DOHH2 (cell line): ENCODE measurements around the gene AIRE.

Experiments
- H3F3A ChIP-seq: fragments of 200-600 bp; sonication (generic), shearing (Covaris generic); 2 replicates; pipeline ENCODE4 v1.6.0; 2016; ENCODE audit warnings: antibody characterized with exemption, mild to moderate bottlenecking; ENCODE audit not compliant: control insufficient read depth, insufficient read depth
- H3K27ac ChIP-seq: fragments of 200-600 bp; sonication (generic); 2 replicates; pipeline ENCODE4 v1.5.1; 2014; ENCODE audit warnings: low read depth, mild to moderate bottlenecking, low read length, moderate library complexity
- H3K27me3 ChIP-seq: fragments of 200-600 bp; sonication (generic); 2 replicates; pipeline ENCODE4 v1.6.1; 2014; ENCODE audit warnings: mild to moderate bottlenecking, low read length, mixed read lengths; ENCODE audit not compliant: control insufficient read depth
- H3K36me3 ChIP-seq: fragments of 200-600 bp; sonication (generic); 2 replicates; pipeline ENCODE4 v1.6.1; 2014; ENCODE audit warnings: mild to moderate bottlenecking, low read length, moderate library complexity, mixed read lengths; ENCODE audit not compliant: control insufficient read depth
- H3K4me1 ChIP-seq: fragments of 200-600 bp; sonication (generic); 2 replicates; pipeline ENCODE4 v1.6.1; 2014; ENCODE audit warnings: mild to moderate bottlenecking, low read length, mixed read lengths; ENCODE audit not compliant: control insufficient read depth
- H3K4me2 ChIP-seq: fragments of 200-600 bp; sonication (generic); 2 replicates; pipeline ENCODE4 v1.6.0; 2014; ENCODE audit warnings: mild to moderate bottlenecking, low read length, moderate library complexity
- H3K4me3 ChIP-seq: fragments of 200-600 bp; sonication (generic); 2 replicates; pipeline ENCODE4 v1.5.1; 2014; ENCODE audit warnings: mild to moderate bottlenecking, low read length, mixed read lengths
- H3K79me2 ChIP-seq: fragments of 200-600 bp; sonication (generic); 2 replicates; pipeline ENCODE4 v1.6.1; 2014; ENCODE audit warnings: mild to moderate bottlenecking, low read length, mixed read lengths; ENCODE audit not compliant: control insufficient read depth
- H3K9me2 ChIP-seq: fragments of 200-600 bp; sonication (generic); replicated peaks from 2 replicates; pipeline ENCODE4 v1.6.1; 2014; ENCODE audit warnings: mild to moderate bottlenecking, low read length, mixed read lengths; ENCODE audit not compliant: control insufficient read depth
- H3K9me3 ChIP-seq: fragments of 200-600 bp; sonication (generic); 2 replicates; pipeline ENCODE4 v1.6.1; 2014; ENCODE audit warnings: antibody characterized with exemption, low read length, mixed read lengths; ENCODE audit not compliant: control insufficient read depth, insufficient read depth
- H4K20me1 ChIP-seq: fragments of 200-600 bp; sonication (generic); 2 replicates; pipeline ENCODE4 v1.6.0; 2014; ENCODE audit warnings: low read depth, mild to moderate bottlenecking, antibody characterized with exemption, low read length, moderate library complexity; ENCODE audit not compliant: control insufficient read depth, insufficient read depth
- EZH2phosphoT487 ChIP-seq: fragments of 200-600 bp; sonication (generic); IDR thresholded peaks from 2 replicates; pipeline ENCODE4 v1.6.1; 2017; ENCODE audit warnings: borderline replicate concordance, mild to moderate bottlenecking, antibody characterized with exemption, low read length, moderate library complexity, mixed read lengths
- TF ChIP-seq, protein P1 (sequence below): fragments of 200-600 bp; sonication (generic); IDR thresholded peaks from one replicate; pipeline ENCODE4 v1.5.1; 2014; ENCODE audit warnings: antibody characterized with exemption, mild to moderate bottlenecking, low read depth, low read length; ENCODE audit not compliant: poor library complexity, severe bottlenecking

The AIRE gene

DNA sequence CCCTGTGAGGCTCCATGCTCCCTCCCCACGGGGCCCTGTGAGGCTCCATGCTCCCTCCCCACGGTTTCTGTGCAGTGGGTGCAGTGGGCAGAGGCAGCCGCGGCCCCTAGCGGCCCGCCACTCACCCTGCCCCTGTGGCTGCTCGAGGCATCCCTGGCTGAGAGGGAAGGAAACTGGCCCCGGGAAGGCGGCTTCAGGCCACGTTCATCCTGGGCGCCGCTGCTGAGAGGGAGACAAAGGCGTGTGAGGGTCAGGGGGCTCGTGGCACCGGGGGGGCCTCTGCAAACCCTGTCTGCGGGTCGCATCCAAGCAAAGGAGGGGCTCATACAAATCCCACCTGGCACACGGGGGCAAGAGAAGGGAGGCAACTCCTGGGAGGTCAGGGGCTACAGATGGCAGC is 45.0 kb downstream of the AIRE start:
- Histone ChIP-seq H3K27me3 (no peaks in the 10 kb centered on the region), H3F3A (peaks cover 3% of the 10 kb centered on the region; the same call in 1 of the 2 replicates), H3K36me3 (peaks cover 16% of the 10 kb centered on the region), H3K4me1 (peaks cover 3% of the 10 kb centered on the region; the same call in 1 of the 2 replicates), H3K4me2 (no peak overlapping the region), H3K79me2 (no peaks in the 10 kb centered on the region), H3K9me3 (no peaks in the 10 kb centered on the region), H3K9me2 (no peaks in the 10 kb centered on the region), H3K27ac (no peak overlapping the region), H3K4me3 (no peak overlapping the region), H4K20me1 (peaks cover 6% of the 10 kb centered on the region; the same call in 1 of the 2 replicates)
- TF ChIP-seq, protein P1, sequence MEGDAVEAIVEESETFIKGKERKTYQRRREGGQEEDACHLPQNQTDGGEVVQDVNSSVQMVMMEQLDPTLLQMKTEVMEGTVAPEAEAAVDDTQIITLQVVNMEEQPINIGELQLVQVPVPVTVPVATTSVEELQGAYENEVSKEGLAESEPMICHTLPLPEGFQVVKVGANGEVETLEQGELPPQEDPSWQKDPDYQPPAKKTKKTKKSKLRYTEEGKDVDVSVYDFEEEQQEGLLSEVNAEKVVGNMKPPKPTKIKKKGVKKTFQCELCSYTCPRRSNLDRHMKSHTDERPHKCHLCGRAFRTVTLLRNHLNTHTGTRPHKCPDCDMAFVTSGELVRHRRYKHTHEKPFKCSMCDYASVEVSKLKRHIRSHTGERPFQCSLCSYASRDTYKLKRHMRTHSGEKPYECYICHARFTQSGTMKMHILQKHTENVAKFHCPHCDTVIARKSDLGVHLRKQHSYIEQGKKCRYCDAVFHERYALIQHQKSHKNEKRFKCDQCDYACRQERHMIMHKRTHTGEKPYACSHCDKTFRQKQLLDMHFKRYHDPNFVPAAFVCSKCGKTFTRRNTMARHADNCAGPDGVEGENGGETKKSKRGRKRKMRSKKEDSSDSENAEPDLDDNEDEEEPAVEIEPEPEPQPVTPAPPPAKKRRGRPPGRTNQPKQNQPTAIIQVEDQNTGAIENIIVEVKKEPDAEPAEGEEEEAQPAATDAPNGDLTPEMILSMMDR: no peak
- TF ChIP-seq EZH2phosphoT487: no peak

DNA sequence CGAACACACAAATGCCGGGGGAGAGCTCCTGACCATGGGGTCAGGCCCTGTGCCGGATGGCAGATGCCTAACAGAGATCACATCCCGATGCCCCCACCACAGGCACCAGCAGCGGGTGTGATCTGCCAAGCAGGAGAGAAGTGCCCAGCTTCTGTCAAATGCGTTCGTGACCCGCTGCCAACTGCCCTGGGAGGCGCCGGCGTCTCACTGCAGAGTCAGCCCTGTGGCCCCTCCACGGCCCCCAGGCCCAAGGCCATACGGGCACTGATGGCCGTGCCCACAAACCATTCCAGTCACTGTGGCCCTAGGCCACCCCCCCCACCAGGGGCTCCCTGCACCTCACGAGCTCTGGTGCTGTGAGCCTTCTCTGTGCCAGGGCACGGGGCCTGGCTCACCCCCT is 45.5 kb downstream of the AIRE start:
- Histone ChIP-seq H3K9me2 (no peaks in the 10 kb centered on the region), H3K4me1 (peaks cover 3% of the 10 kb centered on the region; the same call in 1 of the 2 replicates), H4K20me1 (peaks cover 6% of the 10 kb centered on the region; the same call in 1 of the 2 replicates), H3K79me2 (no peaks in the 10 kb centered on the region), H3K27me3 (no peaks in the 10 kb centered on the region), H3K9me3 (no peaks in the 10 kb centered on the region), H3K27ac (no peak overlapping the region), H3K4me3 (no peak overlapping the region), H3F3A (peaks cover 3% of the 10 kb centered on the region; the same call in 1 of the 2 replicates), H3K4me2 (no peak overlapping the region), H3K36me3 (peaks cover 12% of the 10 kb centered on the region; the same call in 1 of the 2 replicates)
- TF ChIP-seq, protein P1: no peak
- TF ChIP-seq EZH2phosphoT487: no peak

DNA sequence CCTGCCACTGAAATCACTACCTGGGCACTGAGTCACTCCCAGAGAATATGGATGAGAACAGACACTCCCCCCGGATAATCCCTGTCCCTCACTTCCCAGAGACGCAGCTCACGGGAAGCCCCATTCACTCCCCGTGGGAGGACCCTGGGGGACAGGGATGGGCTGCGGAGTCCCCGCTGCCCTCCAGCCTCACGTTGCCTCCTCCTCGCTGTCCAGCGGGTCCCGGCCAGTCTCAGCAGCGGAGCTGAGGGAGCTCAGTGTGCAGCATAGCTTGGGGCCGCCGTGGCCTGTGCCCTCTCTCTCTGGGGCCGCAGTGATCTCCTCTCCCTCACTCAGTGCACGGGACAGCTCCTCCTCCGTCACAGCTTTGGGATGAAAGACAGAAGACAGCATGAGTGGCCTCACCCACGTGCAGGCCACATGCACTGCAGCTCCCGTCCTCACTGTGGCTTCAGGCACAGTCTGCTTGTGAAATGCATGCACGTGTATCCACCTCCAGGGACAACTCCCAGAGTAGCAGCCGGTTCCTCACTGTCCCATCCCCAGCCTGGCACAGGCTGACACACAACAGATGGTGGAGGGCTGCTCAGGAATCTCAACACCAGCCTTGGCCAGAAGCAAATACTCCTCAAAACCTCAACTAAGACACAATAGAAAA is 46.1 kb downstream of the AIRE start:
- H4K20me1 ChIP-seq: peaks cover 6% of the 10 kb centered on the region; the same call in 1 of the 2 replicates
- peaks cover 13% of the 10 kb centered on the region; the same call in 1 of the 2 replicates for H3K36me3 ChIP-seq
- H3K9me2 ChIP-seq: no peaks in the 10 kb centered on the region
- peaks cover 3% of the 10 kb centered on the region; the same call in 1 of the 2 replicates for H3F3A ChIP-seq
- H3K79me2 ChIP-seq: no peaks in the 10 kb centered on the region
- H3K4me1 ChIP-seq: peaks cover 3% of the 10 kb centered on the region; the same call in 1 of the 2 replicates
- no peaks in the 10 kb centered on the region for H3K9me3 ChIP-seq
- TF ChIP-seq EZH2phosphoT487: no peak
- TF ChIP-seq, protein P1: no peak
- no peak overlapping the region for H3K27ac ChIP-seq
- H3K4me3 ChIP-seq: no peak overlapping the region
- H3K4me2 ChIP-seq: no peak overlapping the region
- H3K27me3 ChIP-seq: no peaks in the 10 kb centered on the region
